ENCODE results near the gene ATF7. TPM values are rescaled to one million over a fixed set of nuclear protein-coding genes. Genes with fewer than 3 reads are reported as not detected.
"Not testable (repeated sequence)": the region's sequence is repeated elsewhere in the genome, so short reads cannot be mapped to it uniquely, and the experiment has no call there.

Gene ATF7
- total and polyA plus RNA-seq, 5 donors from 2014 or later = 11.6 to 41.0 (median 15.8) TPM

- Mint-ChIP-seq H3K27me3 (no peaks in the 10 kb centered on the region), H3K4me1 (peaks cover 16 to 43% (median 21%) of the 10 kb centered on the region in 4 donors), H3K4me3 (no peak overlapping the region), H3K27ac (peak overlapping the region in 2 of 3 donors; percentile 63 to 72), H3K9me3 (no peaks in the 10 kb centered on the region), H3K36me3 (peaks cover 32% of the 10 kb centered on the region)
- Histone ChIP-seq H3K27ac (ENCODE audit: insufficient read depth, low read length, poor library complexity, severe bottlenecking) (no peak overlapping the region), H3K4me1 (ENCODE audit: control insufficient read depth, insufficient read depth, low read length, poor library complexity, severe bottlenecking) (no peaks in the 10 kb centered on the region), H3K27me3 (ENCODE audit: control insufficient read depth, insufficient read depth, low read length) (no peaks in the 10 kb centered on the region), H3K36me3 (ENCODE audit: control insufficient read depth, insufficient read depth, low read length) (peaks cover 13% of the 10 kb centered on the region), H3K9me3 (ENCODE audit: control insufficient read depth in 2 of 2, low read length in 2 of 2) (no peaks in the 10 kb centered on the region), H3K4me3 (ENCODE audit: low read depth, low read length) (no peak overlapping the region)
- ATAC-seq (ENCODE audit: low read depth in 2 of 2) (no peak), DNase-seq (peak in 1 of 3 donors; percentile 36)
These were observed 50.5 kb downstream of the ATF7 start for GRCh38 chr12:53575502-53576249.

GRCh38 chr12:53572134-53572758 is 53.9 kb downstream of the ATF7 start:
- H3K4me1 Mint-ChIP-seq = peaks cover 13 to 42% (median 19%) of the 10 kb centered on the region in 4 donors
- H3K4me3 Mint-ChIP-seq = no peak overlapping the region
- no peaks in the 10 kb centered on the region for H3K9me3 Mint-ChIP-seq
- H3K4me3 ChIP-seq (ENCODE audit: low read depth, low read length) = no peak overlapping the region
- no peaks in the 10 kb centered on the region for H3K9me3 ChIP-seq (ENCODE audit: control insufficient read depth in 2 of 2, low read length in 2 of 2)
- no peaks in the 10 kb centered on the region for H3K27me3 ChIP-seq (ENCODE audit: control insufficient read depth, insufficient read depth, low read length)
- peaks cover 28% of the 10 kb centered on the region for H3K36me3 Mint-ChIP-seq
- no peaks in the 10 kb centered on the region for H3K27me3 Mint-ChIP-seq
- H3K27ac ChIP-seq (ENCODE audit: insufficient read depth, low read length, poor library complexity, severe bottlenecking) = no peak overlapping the region
- H3K4me1 ChIP-seq (ENCODE audit: control insufficient read depth, insufficient read depth, low read length, poor library complexity, severe bottlenecking) = no peaks in the 10 kb centered on the region
- peaks cover 16% of the 10 kb centered on the region for H3K36me3 ChIP-seq (ENCODE audit: control insufficient read depth, insufficient read depth, low read length)
- no peak for ATAC-seq (ENCODE audit: low read depth in 2 of 2)
- H3K27ac Mint-ChIP-seq = peak overlapping the region in 2 of 3 donors; percentile 8 to 39
- DNase-seq = no peak

- DNase-seq = no peak
- H3K9me3 Mint-ChIP-seq = no peaks in the 10 kb centered on the region
- Histone ChIP-seq H3K9me3 (ENCODE audit: control insufficient read depth in 2 of 2, low read length in 2 of 2) (no peaks in the 10 kb centered on the region), H3K4me1 (ENCODE audit: control insufficient read depth, insufficient read depth, low read length, poor library complexity, severe bottlenecking) (no peaks in the 10 kb centered on the region), H3K36me3 (ENCODE audit: control insufficient read depth, insufficient read depth, low read length) (peaks cover 8% of the 10 kb centered on the region), H3K27me3 (ENCODE audit: control insufficient read depth, insufficient read depth, low read length) (no peaks in the 10 kb centered on the region), H3K27ac (ENCODE audit: insufficient read depth, low read length, poor library complexity, severe bottlenecking) (no peak overlapping the region), H3K4me3 (ENCODE audit: low read depth, low read length) (no peak overlapping the region)
- peaks cover 11 to 36% (median 17%) of the 10 kb centered on the region in 4 donors for H3K4me1 Mint-ChIP-seq
- no peak overlapping the region for H3K27ac Mint-ChIP-seq
- H3K27me3 Mint-ChIP-seq = no peaks in the 10 kb centered on the region
- no peak for ATAC-seq (ENCODE audit: low read depth in 2 of 2)
- peaks cover 20% of the 10 kb centered on the region for H3K36me3 Mint-ChIP-seq
- H3K4me3 Mint-ChIP-seq = no peak overlapping the region
These were observed 54.9 kb downstream of the ATF7 start for GRCh38 chr12:53571295-53571694.

- Mint-ChIP-seq H3K4me1 (peaks cover 22 to 40% (median 31%) of the 10 kb centered on the region in 4 donors), H3K4me3 (no peak overlapping the region), H3K9me3 (no peaks in the 10 kb centered on the region), H3K27ac (peak overlapping the region in 2 of 3 donors; percentile 22 to 79), H3K27me3 (no peaks in the 10 kb centered on the region), H3K36me3 (peaks cover 8% of the 10 kb centered on the region)
- no peak overlapping the region for H3K27ac ChIP-seq (ENCODE audit: insufficient read depth, low read length, poor library complexity, severe bottlenecking)
- DNase-seq (no peak), ATAC-seq (ENCODE audit: low read depth in 2 of 2) (no peak)
- no peak overlapping the region for H3K4me3 ChIP-seq (ENCODE audit: low read depth, low read length)
- H3K9me3 ChIP-seq (ENCODE audit: control insufficient read depth in 2 of 2, low read length in 2 of 2) = no peaks in the 10 kb centered on the region
- no peaks in the 10 kb centered on the region for H3K27me3 ChIP-seq (ENCODE audit: control insufficient read depth, insufficient read depth, low read length)
- H3K4me1 ChIP-seq (ENCODE audit: control insufficient read depth, insufficient read depth, low read length, poor library complexity, severe bottlenecking) = peaks cover 8% of the 10 kb centered on the region
- H3K36me3 ChIP-seq (ENCODE audit: control insufficient read depth, insufficient read depth, low read length) = peaks cover 6% of the 10 kb centered on the region
These were observed 57.2 kb downstream of the ATF7 start for GRCh38 chr12:53568809-53569557.

- Mint-ChIP-seq H3K36me3 (peaks cover 4% of the 10 kb centered on the region), H3K27me3 (no peaks in the 10 kb centered on the region), H3K4me1 (peaks cover 18 to 42% (median 32%) of the 10 kb centered on the region in 4 donors), H3K4me3 (no peak overlapping the region), H3K27ac (peak overlapping the region in 2 of 3 donors; percentile 22 to 79), H3K9me3 (no peaks in the 10 kb centered on the region)
- ATAC-seq (ENCODE audit: low read depth in 2 of 2) (no peak), DNase-seq (no peak)
- no peak overlapping the region for H3K4me3 ChIP-seq (ENCODE audit: low read depth, low read length)
- peaks cover 6% of the 10 kb centered on the region for H3K36me3 ChIP-seq (ENCODE audit: control insufficient read depth, insufficient read depth, low read length)
- H3K27me3 ChIP-seq (ENCODE audit: control insufficient read depth, insufficient read depth, low read length) = no peaks in the 10 kb centered on the region
- H3K4me1 ChIP-seq (ENCODE audit: control insufficient read depth, insufficient read depth, low read length, poor library complexity, severe bottlenecking) = peaks cover 8% of the 10 kb centered on the region
- H3K9me3 ChIP-seq (ENCODE audit: control insufficient read depth in 2 of 2, low read length in 2 of 2) = no peaks in the 10 kb centered on the region
- H3K27ac ChIP-seq (ENCODE audit: insufficient read depth, low read length, poor library complexity, severe bottlenecking) = no peak overlapping the region
These were observed 58.0 kb downstream of the ATF7 start for GRCh38 chr12:53567961-53568808.

GRCh38 chr12:53565376-53565775 is 60.8 kb downstream of the ATF7 start:
- H3K27me3 ChIP-seq (ENCODE audit: control insufficient read depth, insufficient read depth, low read length); H3K27ac Mint-ChIP-seq; H3K9me3 ChIP-seq (ENCODE audit: control insufficient read depth in 2 of 2, low read length in 2 of 2); H3K9me3 Mint-ChIP-seq; H3K4me3 ChIP-seq (ENCODE audit: low read depth, low read length); H3K36me3 ChIP-seq (ENCODE audit: control insufficient read depth, insufficient read depth, low read length); H3K27ac ChIP-seq (ENCODE audit: insufficient read depth, low read length, poor library complexity, severe bottlenecking); DNase-seq; H3K27me3 Mint-ChIP-seq; H3K4me1 ChIP-seq (ENCODE audit: control insufficient read depth, insufficient read depth, low read length, poor library complexity, severe bottlenecking); H3K4me3 Mint-ChIP-seq; ATAC-seq (ENCODE audit: low read depth in 2 of 2): not testable (repeated sequence)
- Mint-ChIP-seq H3K36me3 (peaks cover 11% of the 10 kb centered on the region), H3K4me1 (peaks cover 24 to 44% (median 37%) of the 10 kb centered on the region in 4 donors)

- Mint-ChIP-seq H3K36me3 (peaks cover 11% of the 10 kb centered on the region), H3K27ac (peak overlapping the region in 1 of 3 donors; percentile 9), H3K4me3 (peak overlapping the region in 1 of 4 donors; percentile 33), H3K4me1 (peaks cover 24 to 40% (median 37%) of the 10 kb centered on the region in 4 donors), H3K9me3 (no peaks in the 10 kb centered on the region), H3K27me3 (no peaks in the 10 kb centered on the region)
- Histone ChIP-seq H3K36me3 (ENCODE audit: control insufficient read depth, insufficient read depth, low read length) (no peaks in the 10 kb centered on the region), H3K4me1 (ENCODE audit: control insufficient read depth, insufficient read depth, low read length, poor library complexity, severe bottlenecking) (peaks cover 8% of the 10 kb centered on the region), H3K27me3 (ENCODE audit: control insufficient read depth, insufficient read depth, low read length) (no peaks in the 10 kb centered on the region), H3K9me3 (ENCODE audit: control insufficient read depth in 2 of 2, low read length in 2 of 2) (no peaks in the 10 kb centered on the region), H3K4me3 (ENCODE audit: low read depth, low read length) (no peak overlapping the region), H3K27ac (ENCODE audit: insufficient read depth, low read length, poor library complexity, severe bottlenecking) (no peak overlapping the region)
- no peak for DNase-seq
- ATAC-seq (ENCODE audit: low read depth in 2 of 2) = no peak
These were observed 61.2 kb downstream of the ATF7 start for GRCh38 chr12:53564941-53565340.
